Ishikawa (cell line): Measurements from ENCODE around the gene ACYP2.
A peak's percentile ranks its signal among the peaks of the same experiment; 100 is the strongest.

ENCODE experiments used
- CEBPB ChIP-seq: IDR thresholded peaks from 2 replicates; pipeline ENCODE4 v1.6.1; 2012
- CREB1 ChIP-seq: IDR thresholded peaks from 2 replicates; pipeline ENCODE4 v1.6.1; 2012; ENCODE audit warnings: low read depth
- EGR1 ChIP-seq: IDR thresholded peaks from 2 replicates; pipeline ENCODE4 v1.6.1; 2012
- EP300 ChIP-seq: IDR thresholded peaks from 2 replicates; pipeline ENCODE4 v1.6.1; 2012; ENCODE audit warnings: borderline replicate concordance
- FOXM1 ChIP-seq: IDR thresholded peaks from 2 replicates; pipeline ENCODE4 v1.6.1; 2012; ENCODE audit warnings: low read depth, borderline replicate concordance
- NFIC ChIP-seq: IDR thresholded peaks from 2 replicates; pipeline ENCODE4 v1.6.1; 2012
- RAD21 ChIP-seq: IDR thresholded peaks from 2 replicates; pipeline ENCODE4 v1.6.1; 2012; ENCODE audit warnings: low read depth
- TAF1 ChIP-seq: IDR thresholded peaks from 2 replicates; pipeline ENCODE4 v1.6.1; 2012; ENCODE audit warnings: low read depth, mild to moderate bottlenecking
- TCF12 ChIP-seq: IDR thresholded peaks from 2 replicates; pipeline ENCODE4 v1.6.1; 2012; ENCODE audit warnings: low read depth
- TEAD4 ChIP-seq: IDR thresholded peaks from 2 replicates; pipeline ENCODE4 v1.6.1; 2012
- YY1 ChIP-seq: IDR thresholded peaks from 2 replicates; pipeline ENCODE4 v1.6.1; 2012; ENCODE audit warnings: low read depth
- ZBTB7A ChIP-seq: IDR thresholded peaks from 2 replicates; pipeline ENCODE4 v1.6.1; 2012; ENCODE audit warnings: low read depth
- TF ChIP-seq, protein P1 (sequence below): IDR thresholded peaks from 2 replicates; pipeline ENCODE4 v1.6.1; 2012
- TF ChIP-seq, protein P2 (sequence below): IDR thresholded peaks from 2 replicates; pipeline ENCODE4 v1.6.1; 2012
- TF ChIP-seq, protein P3 (sequence below): IDR thresholded peaks from 2 replicates; pipeline ENCODE4 v1.6.1; 2012; ENCODE audit warnings: low read depth, mild to moderate bottlenecking

The ACYP2 gene

DNA sequence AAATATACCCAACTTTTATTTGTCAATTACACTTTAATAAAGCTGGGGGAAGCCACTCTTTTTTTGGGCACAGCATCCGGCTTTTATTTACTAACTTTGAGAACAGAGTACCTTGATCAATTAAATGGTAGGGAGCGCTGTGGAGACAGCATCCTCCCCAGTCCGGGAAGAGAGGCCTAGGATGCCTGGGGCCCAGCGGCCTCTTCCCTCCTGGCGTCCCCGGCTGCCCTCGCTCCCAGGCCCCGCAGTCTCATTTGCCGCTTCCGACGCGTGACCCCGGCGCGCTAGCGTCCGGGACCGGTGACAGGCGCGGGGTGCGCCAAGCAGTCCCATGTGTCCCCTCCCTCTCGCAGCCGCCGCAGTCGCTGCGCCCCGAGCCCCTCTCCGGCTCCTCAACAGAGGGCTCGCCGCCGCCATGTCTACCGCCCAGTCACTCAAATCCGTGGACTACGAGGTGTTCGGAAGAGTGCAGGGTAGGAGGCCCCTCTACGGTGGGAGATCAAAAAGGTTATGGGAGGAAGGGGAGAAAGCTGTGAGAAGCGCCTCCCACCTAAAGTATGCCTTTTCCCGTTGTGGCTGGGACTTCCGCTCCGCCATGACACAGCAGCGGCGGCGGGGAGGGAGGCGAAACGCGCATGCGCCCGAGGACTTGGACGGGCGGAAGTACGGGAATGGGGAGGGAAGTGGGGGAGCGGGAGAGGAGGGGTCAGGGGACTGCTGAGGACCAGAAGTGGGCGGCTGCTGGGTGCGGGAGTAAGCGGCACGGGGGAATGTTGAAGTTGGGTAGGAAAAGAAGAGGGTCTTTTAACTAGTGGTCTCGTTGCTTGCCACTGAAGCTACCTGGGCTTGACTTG lies at the start of gene ACYP2:
ACYP2 (plus strand) TSS at position 332 of the 854 bp plus-strand sequence.
- TF ChIP-seq TCF12 = no peak
- TF ChIP-seq TEAD4 = no peak
- TF ChIP-seq TAF1 = peak; percentile 93
- TF ChIP-seq, protein P1, sequence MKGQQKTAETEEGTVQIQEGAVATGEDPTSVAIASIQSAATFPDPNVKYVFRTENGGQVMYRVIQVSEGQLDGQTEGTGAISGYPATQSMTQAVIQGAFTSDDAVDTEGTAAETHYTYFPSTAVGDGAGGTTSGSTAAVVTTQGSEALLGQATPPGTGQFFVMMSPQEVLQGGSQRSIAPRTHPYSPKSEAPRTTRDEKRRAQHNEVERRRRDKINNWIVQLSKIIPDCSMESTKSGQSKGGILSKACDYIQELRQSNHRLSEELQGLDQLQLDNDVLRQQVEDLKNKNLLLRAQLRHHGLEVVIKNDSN = peak; percentile 48; the same call in 1 of the 2 replicates
- TF ChIP-seq YY1 = peak; percentile 86; the same call in 1 of the 2 replicates
- no peak for TF ChIP-seq CREB1
- TF ChIP-seq ZBTB7A = peak; percentile 86
- TF ChIP-seq NFIC = no peak
- TF ChIP-seq EP300 = no peak
- TF ChIP-seq FOXM1 = no peak
- TF ChIP-seq, protein P2, sequence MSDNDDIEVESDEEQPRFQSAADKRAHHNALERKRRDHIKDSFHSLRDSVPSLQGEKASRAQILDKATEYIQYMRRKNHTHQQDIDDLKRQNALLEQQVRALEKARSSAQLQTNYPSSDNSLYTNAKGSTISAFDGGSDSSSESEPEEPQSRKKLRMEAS = 0 out of 2 replicates have a peak, but pooled peaks have one; percentile 31
- no peak for TF ChIP-seq RAD21
- TF ChIP-seq, protein P3, sequence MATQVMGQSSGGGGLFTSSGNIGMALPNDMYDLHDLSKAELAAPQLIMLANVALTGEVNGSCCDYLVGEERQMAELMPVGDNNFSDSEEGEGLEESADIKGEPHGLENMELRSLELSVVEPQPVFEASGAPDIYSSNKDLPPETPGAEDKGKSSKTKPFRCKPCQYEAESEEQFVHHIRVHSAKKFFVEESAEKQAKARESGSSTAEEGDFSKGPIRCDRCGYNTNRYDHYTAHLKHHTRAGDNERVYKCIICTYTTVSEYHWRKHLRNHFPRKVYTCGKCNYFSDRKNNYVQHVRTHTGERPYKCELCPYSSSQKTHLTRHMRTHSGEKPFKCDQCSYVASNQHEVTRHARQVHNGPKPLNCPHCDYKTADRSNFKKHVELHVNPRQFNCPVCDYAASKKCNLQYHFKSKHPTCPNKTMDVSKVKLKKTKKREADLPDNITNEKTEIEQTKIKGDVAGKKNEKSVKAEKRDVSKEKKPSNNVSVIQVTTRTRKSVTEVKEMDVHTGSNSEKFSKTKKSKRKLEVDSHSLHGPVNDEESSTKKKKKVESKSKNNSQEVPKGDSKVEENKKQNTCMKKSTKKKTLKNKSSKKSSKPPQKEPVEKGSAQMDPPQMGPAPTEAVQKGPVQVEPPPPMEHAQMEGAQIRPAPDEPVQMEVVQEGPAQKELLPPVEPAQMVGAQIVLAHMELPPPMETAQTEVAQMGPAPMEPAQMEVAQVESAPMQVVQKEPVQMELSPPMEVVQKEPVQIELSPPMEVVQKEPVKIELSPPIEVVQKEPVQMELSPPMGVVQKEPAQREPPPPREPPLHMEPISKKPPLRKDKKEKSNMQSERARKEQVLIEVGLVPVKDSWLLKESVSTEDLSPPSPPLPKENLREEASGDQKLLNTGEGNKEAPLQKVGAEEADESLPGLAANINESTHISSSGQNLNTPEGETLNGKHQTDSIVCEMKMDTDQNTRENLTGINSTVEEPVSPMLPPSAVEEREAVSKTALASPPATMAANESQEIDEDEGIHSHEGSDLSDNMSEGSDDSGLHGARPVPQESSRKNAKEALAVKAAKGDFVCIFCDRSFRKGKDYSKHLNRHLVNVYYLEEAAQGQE = no peak
- no peak for TF ChIP-seq EGR1
- TF ChIP-seq CEBPB = no peak

DNA sequence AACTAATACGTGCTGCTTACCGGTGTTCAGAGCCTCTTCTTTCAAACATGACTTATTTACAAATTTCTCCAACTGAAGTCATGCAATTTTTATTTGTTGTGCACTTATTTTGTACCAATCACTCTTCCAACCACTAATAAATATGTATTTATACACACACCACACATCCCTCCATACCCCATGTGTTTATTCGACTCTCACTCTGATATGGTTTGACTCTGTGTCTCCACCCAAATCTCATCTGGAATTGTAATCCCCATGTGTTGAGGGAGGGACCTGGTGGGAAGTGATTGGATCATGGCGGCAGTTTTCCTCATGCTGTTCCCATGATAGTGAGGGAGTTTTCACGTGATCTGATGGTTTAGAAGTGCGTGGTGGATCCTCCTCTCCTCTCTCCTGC lies 49.5 kb upstream of the ACYP2 start:
- TF ChIP-seq TCF12 (no peak), EGR1 (no peak), CREB1 (no peak), EP300 (no peak), RAD21 (no peak), CEBPB (no peak)
- TF ChIP-seq, protein P3 = no peak
- TF ChIP-seq, protein P2 = no peak

DNA sequence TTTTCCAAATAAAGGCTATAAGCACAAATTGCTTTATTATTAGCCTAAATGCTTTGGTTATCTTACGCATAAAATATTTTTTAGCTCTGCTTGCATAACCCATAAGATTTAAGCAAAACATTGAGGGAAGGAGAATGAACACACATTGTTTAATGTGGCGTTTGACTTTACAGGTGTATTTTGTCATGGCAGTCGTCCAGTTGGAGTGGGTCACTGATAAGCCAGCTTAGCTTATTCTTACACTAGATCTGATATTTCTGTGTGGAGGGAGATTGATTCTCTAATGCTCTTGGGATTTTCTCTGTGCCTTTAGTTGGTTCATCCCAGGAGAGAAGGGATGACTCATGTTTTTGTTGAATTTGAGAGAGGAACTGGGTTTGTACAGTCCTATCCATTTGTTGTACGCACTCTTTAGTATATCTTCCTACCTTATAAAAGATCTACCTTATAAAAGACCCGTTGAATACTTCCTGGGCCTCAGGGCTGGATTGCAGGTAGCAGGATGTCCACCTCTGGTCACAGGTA lies 47.5 kb upstream of the ACYP2 start:
- TF ChIP-seq, protein P3 = no peak
- TF ChIP-seq EGR1 (no peak), TAF1 (no peak), FOXM1 (no peak), TEAD4 (no peak), CREB1 (no peak), ZBTB7A (no peak), EP300 (no peak), TCF12 (no peak), CEBPB (no peak), RAD21 (no peak), NFIC (no peak), YY1 (no peak)
- TF ChIP-seq, protein P1 = no peak
- TF ChIP-seq, protein P2 = no peak

DNA sequence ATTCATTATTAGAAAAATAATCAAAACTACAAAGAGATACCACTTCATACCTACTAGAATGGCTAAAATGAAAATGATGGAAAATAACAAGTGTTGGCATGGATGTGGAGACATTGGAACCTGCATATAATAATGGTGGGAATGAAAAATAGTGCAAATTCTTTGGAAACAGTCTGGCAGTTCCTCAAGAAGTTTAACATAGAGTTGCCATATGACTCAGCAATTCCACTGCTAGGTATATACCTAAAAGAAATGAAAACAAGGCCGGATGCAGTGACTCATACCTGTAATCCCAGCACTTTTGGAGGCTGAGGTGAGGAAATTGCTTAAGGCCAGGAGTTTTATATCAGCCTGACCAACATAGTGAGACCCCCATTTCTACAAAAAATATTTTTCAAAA lies 41.6 kb upstream of the ACYP2 start:
- peak; percentile 21; the same call in 1 of the 2 replicates for TF ChIP-seq EP300
- TF ChIP-seq, protein P1 = no peak
- TF ChIP-seq NFIC = no peak
- no peak for TF ChIP-seq FOXM1
- no peak for TF ChIP-seq CREB1
- TF ChIP-seq CEBPB = 0 out of 2 replicates have a peak, but pooled peaks have one; percentile 23
- TF ChIP-seq RAD21 = no peak
- TF ChIP-seq EGR1 = no peak
- TF ChIP-seq TEAD4 = peak; percentile 18; the same call in 1 of the 2 replicates
- TF ChIP-seq, protein P2 = no peak
- TF ChIP-seq ZBTB7A = no peak
- TF ChIP-seq TCF12 = 0 out of 2 replicates have a peak, but pooled peaks have one; percentile 28
- TF ChIP-seq, protein P3 = no peak
- no peak for TF ChIP-seq YY1
- TF ChIP-seq TAF1 = no peak
